Neural progenitor cell (in vitro differentiated cells): Measurements from ENCODE around the gene SMAD2.

Experiments used
- EZH2 ChIP-seq: fragments of 200-600 bp; sonication (generic); IDR thresholded peaks from 2 replicates; pipeline ENCODE4 v1.6.1; 2017; ENCODE audit warnings: antibody characterized with exemption, mild to moderate bottlenecking, moderate library complexity
- TF ChIP-seq, protein P1 (sequence below): fragments of 200-600 bp; sonication (generic); IDR thresholded peaks from 2 replicates; pipeline ENCODE4 v1.5.1; 2017; ENCODE audit warnings: antibody characterized with exemption, mild to moderate bottlenecking

DNA sequence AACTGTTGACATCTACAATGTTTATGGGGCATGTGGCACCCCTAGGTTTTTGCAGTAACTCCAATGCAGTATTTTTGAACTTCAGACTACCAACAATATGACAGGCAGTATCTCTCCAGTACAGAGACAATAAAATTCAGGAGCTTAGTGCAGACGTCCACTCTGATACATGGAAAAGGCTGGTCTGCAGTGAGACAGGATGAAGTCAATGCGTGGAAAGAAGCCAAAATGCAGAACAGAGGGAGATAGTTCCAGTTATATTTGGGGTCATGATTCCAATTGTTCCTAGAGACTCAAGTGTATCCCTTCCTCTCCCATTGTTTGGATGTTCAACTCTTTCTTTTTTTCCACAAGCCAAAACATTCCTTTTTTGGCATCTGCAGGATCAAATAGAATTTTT is 18.7 kb upstream of the SMAD2 start:
- no peak for TF ChIP-seq EZH2
- TF ChIP-seq, protein P1, sequence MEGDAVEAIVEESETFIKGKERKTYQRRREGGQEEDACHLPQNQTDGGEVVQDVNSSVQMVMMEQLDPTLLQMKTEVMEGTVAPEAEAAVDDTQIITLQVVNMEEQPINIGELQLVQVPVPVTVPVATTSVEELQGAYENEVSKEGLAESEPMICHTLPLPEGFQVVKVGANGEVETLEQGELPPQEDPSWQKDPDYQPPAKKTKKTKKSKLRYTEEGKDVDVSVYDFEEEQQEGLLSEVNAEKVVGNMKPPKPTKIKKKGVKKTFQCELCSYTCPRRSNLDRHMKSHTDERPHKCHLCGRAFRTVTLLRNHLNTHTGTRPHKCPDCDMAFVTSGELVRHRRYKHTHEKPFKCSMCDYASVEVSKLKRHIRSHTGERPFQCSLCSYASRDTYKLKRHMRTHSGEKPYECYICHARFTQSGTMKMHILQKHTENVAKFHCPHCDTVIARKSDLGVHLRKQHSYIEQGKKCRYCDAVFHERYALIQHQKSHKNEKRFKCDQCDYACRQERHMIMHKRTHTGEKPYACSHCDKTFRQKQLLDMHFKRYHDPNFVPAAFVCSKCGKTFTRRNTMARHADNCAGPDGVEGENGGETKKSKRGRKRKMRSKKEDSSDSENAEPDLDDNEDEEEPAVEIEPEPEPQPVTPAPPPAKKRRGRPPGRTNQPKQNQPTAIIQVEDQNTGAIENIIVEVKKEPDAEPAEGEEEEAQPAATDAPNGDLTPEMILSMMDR = no peak
